ENCODE data around the gene CFAP61. TPM values are rescaled to one million over a fixed set of nuclear protein-coding genes. Genes with fewer than 3 reads are reported as not detected.

CFAP61 gene
- total and polyA plus RNA-seq, 9 of the 15 experiments (the other 6 are each of a cell fraction or from before 2014, with no cell fraction given): 0.11 TPM; not detected in 8

DNA sequence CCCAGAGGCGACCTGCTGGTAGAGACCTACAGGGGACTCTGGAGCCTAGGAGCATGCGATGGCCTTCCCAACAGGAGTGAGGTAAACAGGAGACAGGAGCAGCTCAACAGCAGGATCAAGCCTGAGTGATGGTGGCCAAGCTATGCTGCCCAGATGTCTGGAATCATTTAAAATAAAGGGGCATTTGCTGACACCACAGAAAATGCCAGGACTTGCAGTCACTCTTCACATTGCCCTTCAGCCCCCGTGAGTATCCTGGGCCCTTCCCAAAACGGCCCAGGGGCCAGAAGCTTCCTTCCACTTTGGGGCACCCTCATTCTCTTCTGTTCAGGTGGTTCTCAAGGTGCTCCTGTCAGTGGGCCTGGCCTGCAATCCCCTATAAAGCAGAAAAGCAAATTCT lies 338.8 kb downstream of the CFAP61 start:
- no peaks in the 10 kb centered on the region for H4K20me1 ChIP-seq (replicated peaks; ENCODE audit: control insufficient read depth, insufficient read depth, low read length)
- no peak overlapping the region for H2AFZ ChIP-seq (ENCODE audit: low read depth, low read length)
- no peak for ATAC-seq
- no peaks in the 10 kb centered on the region for H3K9me3 ChIP-seq (replicated peaks; ENCODE audit: control insufficient read depth, insufficient read depth, low read depth, low read length)
- H3K9ac ChIP-seq (ENCODE audit: insufficient read depth in 1 of 2, low read depth in 2 of 2, low read length in 2 of 2): no peak overlapping the region
- intact Hi-C loops (cut with micrococcal nuclease) (no loop called here), in situ Hi-C loops (cut with MboI) (no loop called here)
- H3K4me2 ChIP-seq (ENCODE audit: insufficient read depth, low read length): no peak overlapping the region
- peaks cover 0 to 19% of the 10 kb centered on the region in 2 experiments; a peak in 3 of 5 replicates for H3K27me3 ChIP-seq (ENCODE audit: control insufficient read depth in 2 of 2, insufficient read depth in 2 of 2, low read length in 2 of 2)
- no peak for TF ChIP-seq NCOR1 (IDR thresholded peaks at IDR 0.05)
- 0 out of 2 replicates have a peak, but pooled peaks have one; percentile 7 for TF ChIP-seq ZNF316 (IDR thresholded peaks at IDR 0.05)
- 34% methylated on average over 2 of the region's 4 CpGs for WGBS (ENCODE audit: insufficient coverage, low coverage, missing lambda C conversion rate)
- no peak overlapping the region for H3K27ac ChIP-seq (ENCODE audit: extremely low read depth, low read depth, low read length)
- no TSS peak for BruUV-seq (replicated peaks)
- POLR2A ChIA-PET: interaction anchor here (0.8 kb wide), 1 partner anchor 52 kb away, joined by 3 read pairs; no protein-coding TSS in a partner anchor
- no peaks in the 10 kb centered on the region for H3K36me3 ChIP-seq (ENCODE audit: control insufficient read depth, insufficient read depth, low read length)
- DNase-seq (ENCODE audit: extremely low read depth in 1 of 4, low spot score in 3 of 4): no peak
- FAIRE-seq: no peak
- CTCF ChIA-PET (ENCODE audit: low intra/inter-chr PET ratio): no interaction called here
- no peaks in the 10 kb centered on the region for H3K9me1 ChIP-seq (ENCODE audit: control insufficient read depth, insufficient read depth, low read length)
- H3K4me3 ChIP-seq: no peak overlapping the region
- H3K79me2 ChIP-seq (ENCODE audit: control insufficient read depth, insufficient read depth, low read length): no peaks in the 10 kb centered on the region
- H3K4me1 ChIP-seq (replicated peaks in 1 of 2; ENCODE audit: control insufficient read depth in 2 of 2, insufficient read depth in 2 of 2, low read length in 2 of 2): peaks cover 0 to 10% of the 10 kb centered on the region in 2 experiments; a peak in 4 of 5 replicates

DNA sequence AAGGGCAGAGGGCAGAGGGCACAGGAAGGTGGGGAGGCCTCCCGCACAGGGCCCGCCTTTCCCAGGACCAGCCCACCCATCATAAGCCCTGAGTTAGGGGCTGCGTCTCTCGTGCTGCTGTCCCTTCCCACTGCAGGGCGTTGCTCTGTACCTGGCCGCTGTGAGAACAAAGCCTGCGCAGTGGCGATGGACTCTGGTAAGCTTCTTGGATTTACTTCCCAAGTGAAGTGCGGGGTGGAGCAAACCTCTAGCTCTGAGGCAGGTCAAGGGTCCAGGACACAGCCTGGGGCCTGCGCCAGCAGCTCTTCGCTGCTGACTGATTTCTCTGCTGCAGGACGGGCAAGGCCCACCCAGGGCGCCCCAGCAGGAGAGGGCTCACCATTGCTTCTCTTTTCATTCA lies 339.4 kb downstream of the CFAP61 start:
- DNase-seq (ENCODE audit: extremely low read depth in 1 of 4, low spot score in 3 of 4) (no peak), ATAC-seq (no peak), FAIRE-seq (no peak)
- H3K4me2 ChIP-seq (ENCODE audit: insufficient read depth, low read length): no peak overlapping the region
- POLR2A ChIA-PET: no interaction called here
- no peak overlapping the region for H3K9ac ChIP-seq (ENCODE audit: insufficient read depth in 1 of 2, low read depth in 2 of 2, low read length in 2 of 2)
- TF ChIP-seq ILF3 (IDR thresholded peaks at IDR 0.05; ENCODE audit: borderline replicate concordance) (no peak), GABPA (tag; conservative IDR thresholded peaks at IDR 0.05; ENCODE audit: low read depth) (no peak), ZNF3 (CRISPR knock-in tag; IDR thresholded peaks at IDR 0.05) (no peak), TCFL5 (CRISPR knock-in tag; conservative IDR thresholded peaks at IDR 0.05) (no peak), LEF1 (IDR thresholded peaks at IDR 0.05) (no peak)
- TF ChIP-seq, protein P1, sequence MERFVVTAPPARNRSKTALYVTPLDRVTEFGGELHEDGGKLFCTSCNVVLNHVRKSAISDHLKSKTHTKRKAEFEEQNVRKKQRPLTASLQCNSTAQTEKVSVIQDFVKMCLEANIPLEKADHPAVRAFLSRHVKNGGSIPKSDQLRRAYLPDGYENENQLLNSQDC (CRISPR knock-in tag; IDR thresholded peaks at IDR 0.05): no peak
- TF ChIP-seq, protein P2, sequence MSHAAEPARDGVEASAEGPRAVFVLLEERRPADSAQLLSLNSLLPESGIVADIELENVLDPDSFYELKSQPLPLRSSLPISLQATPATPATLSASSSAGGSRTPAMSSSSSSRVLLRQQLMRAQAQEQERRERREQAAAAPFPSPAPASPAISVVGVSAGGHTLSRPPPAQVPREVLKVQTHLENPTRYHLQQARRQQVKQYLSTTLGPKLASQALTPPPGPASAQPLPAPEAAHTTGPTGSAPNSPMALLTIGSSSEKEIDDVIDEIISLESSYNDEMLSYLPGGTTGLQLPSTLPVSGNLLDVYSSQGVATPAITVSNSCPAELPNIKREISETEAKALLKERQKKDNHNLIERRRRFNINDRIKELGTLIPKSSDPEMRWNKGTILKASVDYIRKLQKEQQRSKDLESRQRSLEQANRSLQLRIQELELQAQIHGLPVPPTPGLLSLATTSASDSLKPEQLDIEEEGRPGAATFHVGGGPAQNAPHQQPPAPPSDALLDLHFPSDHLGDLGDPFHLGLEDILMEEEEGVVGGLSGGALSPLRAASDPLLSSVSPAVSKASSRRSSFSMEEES (CRISPR knock-in tag; IDR thresholded peaks at IDR 0.05): no peak
- peaks cover 0 to 10% of the 10 kb centered on the region in 2 experiments; a peak in 4 of 5 replicates for H3K4me1 ChIP-seq (replicated peaks in 1 of 2; ENCODE audit: control insufficient read depth in 2 of 2, insufficient read depth in 2 of 2, low read length in 2 of 2)
- intact Hi-C loops (cut with micrococcal nuclease): no loop called here
- in situ Hi-C loops (cut with MboI): no loop called here
- H3K27ac ChIP-seq (ENCODE audit: extremely low read depth, low read depth, low read length): no peak overlapping the region
- no peaks in the 10 kb centered on the region for H3K9me3 ChIP-seq (replicated peaks; ENCODE audit: control insufficient read depth, insufficient read depth, low read depth, low read length)
- H4K20me1 ChIP-seq (replicated peaks; ENCODE audit: control insufficient read depth, insufficient read depth, low read length): no peaks in the 10 kb centered on the region
- H3K27me3 ChIP-seq (ENCODE audit: control insufficient read depth in 2 of 2, insufficient read depth in 2 of 2, low read length in 2 of 2): peaks cover 0 to 12% of the 10 kb centered on the region in 2 experiments; a peak in 3 of 5 replicates
- H3K4me3 ChIP-seq: no peak overlapping the region
- WGBS (ENCODE audit: insufficient coverage, low coverage, missing lambda C conversion rate): 59% methylated on average over 9 of the region's 13 CpGs
- CTCF ChIA-PET (ENCODE audit: low intra/inter-chr PET ratio): no interaction called here
- no TSS peak for BruUV-seq (replicated peaks)
- H3K9me1 ChIP-seq (ENCODE audit: control insufficient read depth, insufficient read depth, low read length): no peaks in the 10 kb centered on the region
- H3K79me2 ChIP-seq (ENCODE audit: control insufficient read depth, insufficient read depth, low read length): no peaks in the 10 kb centered on the region
- H3K36me3 ChIP-seq (ENCODE audit: control insufficient read depth, insufficient read depth, low read length): no peaks in the 10 kb centered on the region
- no peak overlapping the region for H2AFZ ChIP-seq (ENCODE audit: low read depth, low read length)
